Calu3 (cell line): ENCODE measurements around the gene NEK5. TPM values are rescaled to one million over a fixed set of nuclear protein-coding genes. Genes with fewer than 3 reads are reported as not detected.

ENCODE experiments used
- BruUV-seq: library from RNA; stranded (reverse); fragments of 400-500 nt; replicated peaks from 2 replicates; lab custom pipeline; 2021; lab: Mats Ljungman, UMichigan
- CTCF ChIA-PET: fragments of 300-600 bp; sonication (Branson Sonifier 250); formaldehyde crosslinking; loops from one replicate; lab custom pipeline; 2022; ENCODE audit warnings: antibody characterized with exemption; lab: Charles Lee
- DNase-seq: peaks from one replicate; pipeline ENCODE4 v3.0.0; 2022
- H3K27ac Mint-ChIP-seq: one replicate; pipeline ENCODE4 v1.8.0; 2022; ENCODE audit warnings: mixed read lengths; ENCODE audit not compliant: unreplicated experiment
- H3K27me3 Mint-ChIP-seq: one replicate; pipeline ENCODE4 v1.8.0; 2022; ENCODE audit warnings: mixed read lengths; ENCODE audit not compliant: unreplicated experiment
- H3K36me3 Mint-ChIP-seq: one replicate; pipeline ENCODE4 v1.8.0; 2022; ENCODE audit warnings: mild to moderate bottlenecking, moderate library complexity, mixed read lengths; ENCODE audit not compliant: insufficient read depth, unreplicated experiment
- H3K4me1 Mint-ChIP-seq: one replicate; pipeline ENCODE4 v1.8.0; 2022; ENCODE audit warnings: mild to moderate bottlenecking, low read depth, mixed read lengths; ENCODE audit not compliant: unreplicated experiment
- H3K4me3 Mint-ChIP-seq: one replicate; pipeline ENCODE4 v1.8.0; 2022; ENCODE audit warnings: mild to moderate bottlenecking, low read depth, moderate library complexity, mixed read lengths; ENCODE audit not compliant: unreplicated experiment
- H3K9me3 Mint-ChIP-seq: one replicate; pipeline ENCODE4 v1.8.0; 2022; ENCODE audit warnings: low read depth, mixed read lengths; ENCODE audit not compliant: unreplicated experiment
- CTCF ChIP-seq: fragments of 200-600 bp; IDR thresholded peaks from one replicate; pipeline ENCODE4 v1.8.0; 2022; ENCODE audit warnings: antibody characterized with exemption; ENCODE audit not compliant: unreplicated experiment
- intact Hi-C: fragments of 100-400 bp; cut with micrococcal nuclease; formaldehyde crosslinking; loops from one replicate; pipeline ENCODE4 v1.10.0; 2022; ENCODE audit not compliant: unreplicated experiment
- total RNA-seq: library from RNA; stranded (reverse); gene quantifications from 2 replicates; pipeline ENCODE4 v1.2.3, GENCODE V29; 2022

Gene NEK5
- total RNA-seq, 1 experiment from 2014 or later: 0.38 TPM

GRCh38 chr13:52158629-52159158 lies 29.8 kb upstream of the NEK5 start:
- Mint-ChIP-seq H3K36me3 (peaks cover 15% of the 10 kb centered on the region), H3K27ac (no peak overlapping the region), H3K9me3 (no peaks in the 10 kb centered on the region), H3K4me3 (peak overlapping the region; percentile 68), H3K4me1 (peaks cover 18% of the 10 kb centered on the region), H3K27me3 (peaks cover 13% of the 10 kb centered on the region)
- peak; percentile 2 for DNase-seq
- intact Hi-C loops: no loop called here
- no TSS peak for BruUV-seq
- CTCF ChIA-PET: no interaction called here
- no peak for TF ChIP-seq CTCF

- Mint-ChIP-seq H3K27me3 (peaks cover 13% of the 10 kb centered on the region), H3K9me3 (no peaks in the 10 kb centered on the region), H3K4me1 (no peaks in the 10 kb centered on the region), H3K4me3 (no peak overlapping the region), H3K36me3 (peaks cover 15% of the 10 kb centered on the region), H3K27ac (no peak overlapping the region)
- no peak for TF ChIP-seq CTCF
- BruUV-seq: no TSS peak
- CTCF ChIA-PET: no interaction called here
- no peak for DNase-seq
- intact Hi-C loops: no loop called here
Measured at GRCh38 chr13:52156724-52157261, 27.9 kb upstream of the NEK5 start.

- H3K27ac Mint-ChIP-seq: no peak overlapping the region
- DNase-seq: no peak
- H3K9me3 Mint-ChIP-seq: no peaks in the 10 kb centered on the region
- intact Hi-C loops: no loop called here
- no TSS peak for BruUV-seq
- H3K4me1 Mint-ChIP-seq: no peaks in the 10 kb centered on the region
- peaks cover 15% of the 10 kb centered on the region for H3K36me3 Mint-ChIP-seq
- CTCF ChIA-PET: no interaction called here
- H3K27me3 Mint-ChIP-seq: peaks cover 13% of the 10 kb centered on the region
- H3K4me3 Mint-ChIP-seq: no peak overlapping the region
- no peak for TF ChIP-seq CTCF
Measured at GRCh38 chr13:52155177-52155576, 26.3 kb upstream of the NEK5 start.

GRCh38 chr13:52147225-52147624 lies 18.4 kb upstream of the NEK5 start:
- Mint-ChIP-seq H3K27me3 (no peaks in the 10 kb centered on the region), H3K4me1 (no peaks in the 10 kb centered on the region), H3K9me3 (peaks cover 2% of the 10 kb centered on the region), H3K4me3 (no peak overlapping the region), H3K27ac (no peak overlapping the region), H3K36me3 (peaks cover 5% of the 10 kb centered on the region)
- BruUV-seq: no TSS peak
- no peak for DNase-seq
- no peak for TF ChIP-seq CTCF
- intact Hi-C loops: no loop called here
- CTCF ChIA-PET: no interaction called here
